ENCODE results near the gene MRPL17.

DNA sequence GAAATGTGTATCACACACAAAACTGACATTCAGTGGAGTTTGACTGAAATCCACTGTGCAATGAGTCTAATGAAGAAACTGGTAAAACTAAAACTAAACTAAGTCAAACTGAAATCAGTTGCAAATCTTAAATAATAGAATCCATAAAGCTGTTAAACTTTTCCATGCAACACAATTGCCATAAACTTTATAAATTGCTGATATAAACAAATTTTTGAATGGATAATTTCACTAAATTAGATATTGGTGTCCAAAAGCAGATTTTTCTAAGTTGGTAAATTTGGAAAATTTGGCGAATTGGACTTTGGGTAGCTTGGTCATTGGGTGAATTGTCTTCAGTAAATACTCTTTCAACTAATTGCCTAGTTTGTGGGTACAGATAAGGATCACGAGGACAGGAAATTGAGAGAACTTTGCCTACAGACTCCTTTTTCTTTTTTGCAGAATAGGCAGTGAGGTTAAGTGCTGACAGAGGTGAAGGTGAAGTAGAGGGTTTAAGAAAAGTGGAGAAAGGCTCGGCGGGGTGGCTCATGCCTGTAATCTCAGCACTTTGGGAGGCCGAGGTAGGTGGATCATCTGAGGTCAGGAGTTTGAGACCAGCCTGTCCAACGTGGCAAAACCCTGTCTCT lies 12.8 kb downstream of the MRPL17 start:
- TF ChIP-seq, protein P1, sequence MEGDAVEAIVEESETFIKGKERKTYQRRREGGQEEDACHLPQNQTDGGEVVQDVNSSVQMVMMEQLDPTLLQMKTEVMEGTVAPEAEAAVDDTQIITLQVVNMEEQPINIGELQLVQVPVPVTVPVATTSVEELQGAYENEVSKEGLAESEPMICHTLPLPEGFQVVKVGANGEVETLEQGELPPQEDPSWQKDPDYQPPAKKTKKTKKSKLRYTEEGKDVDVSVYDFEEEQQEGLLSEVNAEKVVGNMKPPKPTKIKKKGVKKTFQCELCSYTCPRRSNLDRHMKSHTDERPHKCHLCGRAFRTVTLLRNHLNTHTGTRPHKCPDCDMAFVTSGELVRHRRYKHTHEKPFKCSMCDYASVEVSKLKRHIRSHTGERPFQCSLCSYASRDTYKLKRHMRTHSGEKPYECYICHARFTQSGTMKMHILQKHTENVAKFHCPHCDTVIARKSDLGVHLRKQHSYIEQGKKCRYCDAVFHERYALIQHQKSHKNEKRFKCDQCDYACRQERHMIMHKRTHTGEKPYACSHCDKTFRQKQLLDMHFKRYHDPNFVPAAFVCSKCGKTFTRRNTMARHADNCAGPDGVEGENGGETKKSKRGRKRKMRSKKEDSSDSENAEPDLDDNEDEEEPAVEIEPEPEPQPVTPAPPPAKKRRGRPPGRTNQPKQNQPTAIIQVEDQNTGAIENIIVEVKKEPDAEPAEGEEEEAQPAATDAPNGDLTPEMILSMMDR (conservative IDR thresholded peaks at IDR 0.05) = no peak
- no peak for TF ChIP-seq ZFX (IDR thresholded peaks at IDR 0.05)

All from C4-2B (cell line).